Activated CD8-positive, alpha-beta memory T cell treated with anti-CD3 and anti-CD28 coated beads for 36 hours (primary cell): ENCODE measurements around the gene SORCS2. TPM values are rescaled to one million over a fixed set of nuclear protein-coding genes. Genes with fewer than 3 reads are reported as not detected.

Experiments
- CTCF ChIA-PET: fragments of 350-600 bp; sonication (Branson Sonifier 250); formaldehyde crosslinking; loops from one replicate; lab custom pipeline; 2021; ENCODE audit warnings: antibody characterized with exemption; lab: Charles Lee
- POLR2A ChIA-PET: fragments of 350-600 bp; sonication (Branson Sonifier 250); formaldehyde crosslinking; loops from one replicate; lab custom pipeline; 2021; ENCODE audit warnings: antibody characterized with exemption; lab: Charles Lee
- total RNA-seq, 2 experiments: library from RNA; stranded (reverse); gene quantifications; one replicate each; pipeline ENCODE4 v1.2.3, GENCODE V29; 2021

Gene SORCS2
- total RNA-seq, 2 experiments from 2014 or later, result not detected

GRCh38 chr4:7294176-7294756, 101.9 kb downstream of the SORCS2 start:
- CTCF ChIA-PET, result no interaction called here
- POLR2A ChIA-PET, result no interaction called here

GRCh38 chr4:7295197-7295910, 103.0 kb downstream of the SORCS2 start:
- ChIA-PET POLR2A (no interaction called here), CTCF (interaction anchor here (0.9 kb wide), 1 partner anchor 106 kb away, joined by 3 read pairs; no protein-coding TSS in a partner anchor)

GRCh38 chr4:7295911-7296660, 103.7 kb downstream of the SORCS2 start:
- ChIA-PET POLR2A (no interaction called here), CTCF (interaction anchor here (0.9 kb wide), 1 partner anchor 107 kb away, joined by 3 read pairs; no protein-coding TSS in a partner anchor)

DNA sequence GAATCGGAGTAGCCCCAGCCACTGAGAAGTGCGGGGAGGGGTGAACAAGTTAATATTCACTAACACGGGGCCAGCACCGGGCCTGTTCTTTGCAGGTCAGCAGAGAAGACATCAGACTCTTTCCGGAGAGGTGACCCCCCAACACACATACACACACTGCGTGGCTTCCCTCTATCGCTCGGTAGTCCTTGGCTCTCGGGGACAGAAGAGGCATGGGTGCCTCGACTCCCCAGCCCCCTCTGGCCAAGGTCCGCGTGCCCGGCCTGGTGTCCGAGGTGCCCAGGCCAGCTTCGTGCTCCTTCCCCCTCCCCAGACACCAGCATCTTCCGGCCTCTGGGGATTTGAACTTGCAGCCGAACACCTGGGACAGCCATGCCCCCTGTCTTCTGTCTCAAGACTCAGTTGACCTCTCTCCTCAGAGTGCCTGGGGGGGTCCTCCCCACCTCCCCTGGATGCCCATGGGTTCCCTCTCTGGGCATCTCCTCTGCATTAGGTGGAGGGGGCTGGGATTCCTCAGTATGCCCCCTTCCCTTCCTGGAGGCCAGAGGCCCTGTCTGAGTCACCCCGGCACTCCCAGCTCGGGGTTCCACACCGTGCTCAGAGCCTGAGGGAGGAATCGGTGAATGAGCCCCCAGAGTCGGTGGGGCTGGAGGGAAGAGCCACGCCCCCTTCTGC, 104.5 kb downstream of the SORCS2 start:
- POLR2A ChIA-PET, result no interaction called here
- CTCF ChIA-PET, result interaction anchor here (0.9 kb wide), 1 partner anchor 108 kb away, joined by 3 read pairs; no protein-coding TSS in a partner anchor

DNA sequence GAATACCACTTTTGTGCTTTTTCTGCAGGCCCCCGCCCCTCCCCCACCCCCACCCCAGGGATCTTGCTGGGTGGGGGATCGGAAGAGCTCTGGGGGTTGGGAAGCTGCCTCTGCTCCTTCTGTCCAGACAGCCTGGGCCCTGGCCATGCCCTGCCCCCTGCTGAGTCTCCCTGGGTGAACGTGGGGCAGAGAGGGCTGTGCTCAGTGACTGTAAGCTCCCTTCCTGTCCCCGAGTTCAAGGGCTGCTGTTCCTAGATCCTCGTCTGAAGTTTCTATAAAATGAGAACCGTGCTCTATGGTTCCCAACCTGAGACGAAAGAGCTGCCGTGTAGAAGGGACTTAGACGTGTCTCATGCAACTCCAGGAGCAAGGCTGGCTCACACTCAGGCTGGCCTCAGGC, 105.0 kb downstream of the SORCS2 start:
- ChIA-PET POLR2A (no interaction called here), CTCF (no interaction called here)

GRCh38 chr4:7297881-7298280, 105.5 kb downstream of the SORCS2 start:
- ChIA-PET POLR2A (no interaction called here), CTCF (no interaction called here)

GRCh38 chr4:7298619-7299009, 106.3 kb downstream of the SORCS2 start:
- CTCF ChIA-PET, result no interaction called here
- POLR2A ChIA-PET, result no interaction called here

DNA sequence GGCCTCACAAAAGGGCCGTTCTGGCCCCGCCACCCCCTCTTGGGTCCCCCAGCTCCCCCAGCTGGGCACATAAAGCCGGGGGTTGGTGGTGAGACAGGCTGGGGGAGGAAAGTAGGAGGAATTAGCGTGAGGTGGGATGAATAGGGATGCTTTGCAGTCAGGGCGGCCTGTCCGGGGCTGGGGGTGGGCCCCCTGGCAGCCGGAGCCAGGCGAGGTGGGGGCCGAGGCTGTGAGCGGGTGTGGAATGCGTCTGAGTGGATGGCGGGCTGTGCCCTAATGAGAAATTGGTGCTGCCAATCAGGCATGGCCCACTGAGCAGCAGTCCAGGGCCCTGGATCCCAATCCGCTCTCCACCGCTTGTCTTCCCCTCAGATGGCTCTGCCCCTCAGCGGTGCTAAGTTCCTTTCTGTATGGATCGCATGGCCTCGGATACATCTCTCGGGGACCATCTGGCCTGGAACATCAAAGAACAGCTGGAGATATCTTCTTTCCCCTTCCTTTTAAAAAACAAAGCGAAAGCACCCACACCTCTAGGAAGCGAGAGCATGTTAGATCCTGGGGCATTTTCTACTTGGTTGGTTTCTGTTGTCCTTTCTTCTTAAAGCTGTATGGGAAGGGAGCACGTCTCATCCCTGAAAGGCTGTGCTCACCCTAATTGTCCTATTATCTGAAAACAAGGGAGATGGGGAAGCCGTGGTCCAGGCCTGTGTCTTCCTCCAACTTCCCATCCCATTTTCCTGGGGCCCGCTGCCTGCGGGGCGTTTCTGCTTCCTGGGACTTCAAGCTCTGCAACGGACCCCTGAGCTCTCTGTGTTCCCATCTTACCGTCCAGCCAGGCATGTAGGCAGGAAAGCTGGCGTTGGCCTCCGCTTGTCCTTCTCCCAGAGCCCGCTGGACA, 106.9 kb downstream of the SORCS2 start:
- ChIA-PET CTCF (no interaction called here), POLR2A (no interaction called here)

DNA sequence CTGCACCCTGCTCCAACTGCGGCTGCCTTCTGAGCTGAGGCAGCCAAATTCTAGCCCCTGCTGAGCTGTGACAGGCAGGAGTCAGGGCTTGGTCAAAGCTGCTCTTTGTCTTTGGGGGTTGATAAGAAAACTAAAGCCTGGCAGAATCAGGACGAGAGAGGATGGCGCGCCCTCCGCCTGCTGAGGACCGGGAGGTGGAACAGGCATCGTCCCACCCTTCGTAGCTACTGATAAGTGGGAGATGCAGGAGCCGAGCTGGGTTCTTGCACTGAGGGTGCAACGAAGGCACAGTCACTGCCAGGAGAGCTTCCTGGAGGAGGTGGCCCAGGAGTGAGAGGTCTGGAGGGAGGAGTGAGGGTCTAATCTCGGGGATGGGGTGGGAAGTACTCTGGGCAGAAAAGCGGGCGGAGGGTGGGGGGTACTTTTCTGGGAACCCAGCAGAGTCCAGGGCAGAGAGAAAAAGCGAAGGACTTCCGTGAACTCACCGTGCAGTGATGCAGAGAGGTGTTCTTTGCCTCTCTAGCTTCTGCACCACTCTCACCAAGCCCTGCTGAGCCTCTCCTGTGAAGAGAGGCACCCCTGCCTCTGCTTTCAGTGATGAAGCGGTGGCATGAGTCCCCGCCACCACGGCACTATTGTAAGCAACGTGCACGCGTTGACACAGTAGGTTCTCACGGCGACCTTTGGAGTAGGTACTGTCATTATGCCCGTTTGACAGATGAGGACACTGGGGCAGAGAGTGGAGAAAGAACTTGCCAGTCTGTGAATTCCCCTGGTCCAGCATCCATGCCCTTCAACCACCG, 107.8 kb downstream of the SORCS2 start:
- CTCF ChIA-PET, result no interaction called here
- POLR2A ChIA-PET, result no interaction called here

GRCh38 chr4:7300711-7301095, 108.4 kb downstream of the SORCS2 start:
- ChIA-PET CTCF (no interaction called here), POLR2A (no interaction called here)

GRCh38 chr4:7301126-7301785, 108.9 kb downstream of the SORCS2 start:
- CTCF ChIA-PET, result no interaction called here

DNA sequence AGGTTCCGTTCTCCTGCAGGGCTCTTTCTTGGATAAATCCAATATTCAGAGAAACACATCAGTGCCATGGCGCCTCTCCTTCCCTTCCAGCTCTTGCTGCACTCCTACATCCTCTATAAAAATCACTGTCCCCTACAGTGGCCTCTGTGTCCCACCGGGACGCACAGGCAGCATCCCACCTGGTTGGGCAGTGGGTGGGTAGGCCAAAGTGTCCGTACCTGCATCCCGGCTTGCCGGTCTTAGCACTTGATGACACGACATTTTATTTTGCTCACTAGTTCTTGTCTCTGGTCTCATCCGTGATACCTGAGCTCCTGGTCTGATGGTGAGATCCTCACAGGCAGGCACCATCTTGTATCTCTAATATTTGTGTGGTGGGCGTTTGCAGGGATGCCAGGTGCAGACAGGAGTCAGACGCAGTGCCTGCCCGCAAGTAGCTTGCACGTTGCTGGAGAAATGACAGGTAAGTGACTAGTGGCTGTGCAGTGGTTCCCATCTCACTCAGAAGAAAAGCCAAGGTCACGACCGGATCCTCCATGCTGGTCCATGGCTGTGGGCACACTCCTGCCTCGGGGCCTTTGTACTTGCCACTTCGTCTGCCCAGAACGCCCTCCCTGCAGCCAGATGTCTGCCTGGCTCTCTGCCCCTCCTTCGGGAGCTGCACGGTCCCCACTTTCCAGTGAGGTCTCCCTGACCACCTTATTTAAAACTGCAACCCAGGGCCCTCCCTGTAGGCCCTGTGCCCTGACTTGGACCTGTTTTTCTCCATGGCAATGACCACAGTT, 109.7 kb downstream of the SORCS2 start:
- CTCF ChIA-PET, result no interaction called here

More at GRCh38 chr4:7301126-7301785, 108.9 kb downstream of the SORCS2 start:
- POLR2A ChIA-PET, result no interaction called here

DNA sequence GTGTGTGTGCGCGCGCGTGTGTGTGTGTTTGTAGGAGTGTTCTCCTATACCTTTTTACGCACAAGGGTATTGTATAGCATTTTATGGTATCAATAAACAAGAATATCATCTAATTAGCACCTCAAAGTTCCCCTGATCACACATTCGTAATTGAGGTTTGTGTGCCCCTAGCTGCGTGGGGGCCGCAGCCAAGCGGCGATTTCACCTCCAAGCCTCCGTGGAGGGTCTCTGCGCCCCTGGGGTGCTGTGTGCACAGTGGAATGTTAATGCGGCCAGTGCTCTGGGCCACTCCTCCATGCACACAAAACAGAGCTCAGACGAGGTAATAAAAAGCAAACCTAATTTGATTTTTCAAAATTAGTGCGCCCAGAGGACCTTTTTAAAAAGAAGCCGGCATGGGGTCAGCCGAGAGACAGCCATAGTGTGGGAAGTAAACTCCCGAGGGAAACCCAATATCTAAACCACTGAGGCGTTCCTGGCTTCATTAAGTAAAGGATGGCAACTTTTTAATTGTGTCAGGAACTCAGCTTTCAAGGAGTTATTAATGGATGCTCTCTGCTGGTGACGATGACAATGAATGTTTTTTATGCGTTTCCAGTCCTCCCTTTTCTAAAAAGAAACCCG, 110.6 kb downstream of the SORCS2 start:
- POLR2A ChIA-PET, result no interaction called here
- CTCF ChIA-PET, result no interaction called here

More for the DNA sequence above, 109.7 kb downstream of the SORCS2 start:
- POLR2A ChIA-PET, result no interaction called here

GRCh38 chr4:7303561-7303960, 111.2 kb downstream of the SORCS2 start:
- CTCF ChIA-PET, result no interaction called here

GRCh38 chr4:7304436-7304835, 112.1 kb downstream of the SORCS2 start:
- CTCF ChIA-PET, result interaction anchor here (0.6 kb wide), 1 partner anchor 24 kb away, joined by 3 read pairs; no protein-coding TSS in a partner anchor
- POLR2A ChIA-PET, result no interaction called here

More at GRCh38 chr4:7303561-7303960, 111.2 kb downstream of the SORCS2 start:
- POLR2A ChIA-PET, result no interaction called here
